ENCODE measurements around the gene CAMK4. TPM values are rescaled to one million over a fixed set of nuclear protein-coding genes. Genes with fewer than 3 reads are reported as not detected.

CAMK4 gene
- total and polyA plus RNA-seq, 4 donors = 0.27 to 1.4 (median 1.2) TPM

DNA sequence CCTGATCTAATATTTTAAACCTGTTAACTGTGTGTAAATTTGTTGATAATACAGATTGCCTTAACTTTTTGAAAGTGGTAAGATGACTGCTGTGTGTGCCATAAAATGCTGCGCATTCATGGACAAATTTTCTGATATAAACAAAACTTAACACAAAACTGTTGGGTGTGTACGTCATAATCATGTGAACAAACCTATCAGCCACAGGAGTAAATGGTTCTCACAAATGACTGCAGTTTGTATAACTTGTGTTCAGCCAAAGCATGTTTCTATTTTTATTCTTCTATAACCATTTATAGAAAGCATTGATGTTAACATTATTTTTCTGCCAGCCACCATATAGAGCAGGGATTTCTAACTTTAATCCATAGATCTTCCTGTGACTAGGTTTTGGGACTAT is 21.5 kb downstream of the CAMK4 start:
- Histone ChIP-seq H3K9ac (ENCODE audit: low read depth in 1 of 2, low read length in 2 of 2) (no peak overlapping the region), H3K4me3 (ENCODE audit: low read depth in 1 of 3, low read length in 3 of 3) (no peak overlapping the region), H3K27me3 (ENCODE audit: control insufficient read depth in 4 of 4, insufficient read depth in 4 of 4, low read length in 3 of 4) (peaks cover 0 to 3% (median 0%) of the 10 kb centered on the region in 4 donors), H3K27ac (ENCODE audit: low read depth in 1 of 2, low read length in 2 of 2) (no peak overlapping the region), H3K4me1 (ENCODE audit: control insufficient read depth in 4 of 4, insufficient read depth in 4 of 4, low read length in 3 of 4) (no peaks in the 10 kb centered on the region), H3K36me3 (ENCODE audit: control insufficient read depth in 4 of 4, insufficient read depth in 3 of 4, low read depth in 1 of 4, low read length in 3 of 4) (no peaks in the 10 kb centered on the region), H3K9me3 (ENCODE audit: control insufficient read depth in 4 of 4, low read length in 3 of 4) (no peaks in the 10 kb centered on the region)
- WGBS = 80% methylated on average over 2 of the region's 2 CpGs
- TF ChIP-seq FOXA1 (IDR thresholded peaks at IDR 0.05) (no peak), RXRA (IDR thresholded peaks at IDR 0.05) (no peak), YY1 (IDR thresholded peaks at IDR 0.05) (no peak), HNF4A (conservative IDR thresholded peaks at IDR 0.05) (no peak), RAD21 (IDR thresholded peaks at IDR 0.05) (no peak), GABPA (IDR thresholded peaks at IDR 0.05 in 1 of 2, conservative IDR thresholded peaks at IDR 0.05 in 1 of 2) (no peak), NR2F2 (IDR thresholded peaks at IDR 0.05) (no peak), TAF1 (conservative IDR thresholded peaks at IDR 0.05) (no peak)
- TF ChIP-seq, protein P1, sequence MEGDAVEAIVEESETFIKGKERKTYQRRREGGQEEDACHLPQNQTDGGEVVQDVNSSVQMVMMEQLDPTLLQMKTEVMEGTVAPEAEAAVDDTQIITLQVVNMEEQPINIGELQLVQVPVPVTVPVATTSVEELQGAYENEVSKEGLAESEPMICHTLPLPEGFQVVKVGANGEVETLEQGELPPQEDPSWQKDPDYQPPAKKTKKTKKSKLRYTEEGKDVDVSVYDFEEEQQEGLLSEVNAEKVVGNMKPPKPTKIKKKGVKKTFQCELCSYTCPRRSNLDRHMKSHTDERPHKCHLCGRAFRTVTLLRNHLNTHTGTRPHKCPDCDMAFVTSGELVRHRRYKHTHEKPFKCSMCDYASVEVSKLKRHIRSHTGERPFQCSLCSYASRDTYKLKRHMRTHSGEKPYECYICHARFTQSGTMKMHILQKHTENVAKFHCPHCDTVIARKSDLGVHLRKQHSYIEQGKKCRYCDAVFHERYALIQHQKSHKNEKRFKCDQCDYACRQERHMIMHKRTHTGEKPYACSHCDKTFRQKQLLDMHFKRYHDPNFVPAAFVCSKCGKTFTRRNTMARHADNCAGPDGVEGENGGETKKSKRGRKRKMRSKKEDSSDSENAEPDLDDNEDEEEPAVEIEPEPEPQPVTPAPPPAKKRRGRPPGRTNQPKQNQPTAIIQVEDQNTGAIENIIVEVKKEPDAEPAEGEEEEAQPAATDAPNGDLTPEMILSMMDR (IDR thresholded peaks at IDR 0.05; ENCODE audit: low read depth, low read length, missing input control) = no peak
- TF ChIP-seq, protein P2, sequence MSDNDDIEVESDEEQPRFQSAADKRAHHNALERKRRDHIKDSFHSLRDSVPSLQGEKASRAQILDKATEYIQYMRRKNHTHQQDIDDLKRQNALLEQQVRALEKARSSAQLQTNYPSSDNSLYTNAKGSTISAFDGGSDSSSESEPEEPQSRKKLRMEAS (IDR thresholded peaks at IDR 0.05) = no peak
- TF ChIP-seq, protein P3, sequence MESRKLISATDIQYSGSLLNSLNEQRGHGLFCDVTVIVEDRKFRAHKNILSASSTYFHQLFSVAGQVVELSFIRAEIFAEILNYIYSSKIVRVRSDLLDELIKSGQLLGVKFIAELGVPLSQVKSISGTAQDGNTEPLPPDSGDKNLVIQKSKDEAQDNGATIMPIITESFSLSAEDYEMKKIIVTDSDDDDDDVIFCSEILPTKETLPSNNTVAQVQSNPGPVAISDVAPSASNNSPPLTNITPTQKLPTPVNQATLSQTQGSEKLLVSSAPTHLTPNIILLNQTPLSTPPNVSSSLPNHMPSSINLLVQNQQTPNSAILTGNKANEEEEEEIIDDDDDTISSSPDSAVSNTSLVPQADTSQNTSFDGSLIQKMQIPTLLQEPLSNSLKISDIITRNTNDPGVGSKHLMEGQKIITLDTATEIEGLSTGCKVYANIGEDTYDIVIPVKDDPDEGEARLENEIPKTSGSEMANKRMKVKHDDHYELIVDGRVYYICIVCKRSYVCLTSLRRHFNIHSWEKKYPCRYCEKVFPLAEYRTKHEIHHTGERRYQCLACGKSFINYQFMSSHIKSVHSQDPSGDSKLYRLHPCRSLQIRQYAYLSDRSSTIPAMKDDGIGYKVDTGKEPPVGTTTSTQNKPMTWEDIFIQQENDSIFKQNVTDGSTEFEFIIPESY (IDR thresholded peaks at IDR 0.05) = no peak
- TF ChIP-seq, protein P4, sequence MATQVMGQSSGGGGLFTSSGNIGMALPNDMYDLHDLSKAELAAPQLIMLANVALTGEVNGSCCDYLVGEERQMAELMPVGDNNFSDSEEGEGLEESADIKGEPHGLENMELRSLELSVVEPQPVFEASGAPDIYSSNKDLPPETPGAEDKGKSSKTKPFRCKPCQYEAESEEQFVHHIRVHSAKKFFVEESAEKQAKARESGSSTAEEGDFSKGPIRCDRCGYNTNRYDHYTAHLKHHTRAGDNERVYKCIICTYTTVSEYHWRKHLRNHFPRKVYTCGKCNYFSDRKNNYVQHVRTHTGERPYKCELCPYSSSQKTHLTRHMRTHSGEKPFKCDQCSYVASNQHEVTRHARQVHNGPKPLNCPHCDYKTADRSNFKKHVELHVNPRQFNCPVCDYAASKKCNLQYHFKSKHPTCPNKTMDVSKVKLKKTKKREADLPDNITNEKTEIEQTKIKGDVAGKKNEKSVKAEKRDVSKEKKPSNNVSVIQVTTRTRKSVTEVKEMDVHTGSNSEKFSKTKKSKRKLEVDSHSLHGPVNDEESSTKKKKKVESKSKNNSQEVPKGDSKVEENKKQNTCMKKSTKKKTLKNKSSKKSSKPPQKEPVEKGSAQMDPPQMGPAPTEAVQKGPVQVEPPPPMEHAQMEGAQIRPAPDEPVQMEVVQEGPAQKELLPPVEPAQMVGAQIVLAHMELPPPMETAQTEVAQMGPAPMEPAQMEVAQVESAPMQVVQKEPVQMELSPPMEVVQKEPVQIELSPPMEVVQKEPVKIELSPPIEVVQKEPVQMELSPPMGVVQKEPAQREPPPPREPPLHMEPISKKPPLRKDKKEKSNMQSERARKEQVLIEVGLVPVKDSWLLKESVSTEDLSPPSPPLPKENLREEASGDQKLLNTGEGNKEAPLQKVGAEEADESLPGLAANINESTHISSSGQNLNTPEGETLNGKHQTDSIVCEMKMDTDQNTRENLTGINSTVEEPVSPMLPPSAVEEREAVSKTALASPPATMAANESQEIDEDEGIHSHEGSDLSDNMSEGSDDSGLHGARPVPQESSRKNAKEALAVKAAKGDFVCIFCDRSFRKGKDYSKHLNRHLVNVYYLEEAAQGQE (IDR thresholded peaks at IDR 0.05) = no peak
- DNase-seq (ENCODE audit: low spot score) = no peak

DNA sequence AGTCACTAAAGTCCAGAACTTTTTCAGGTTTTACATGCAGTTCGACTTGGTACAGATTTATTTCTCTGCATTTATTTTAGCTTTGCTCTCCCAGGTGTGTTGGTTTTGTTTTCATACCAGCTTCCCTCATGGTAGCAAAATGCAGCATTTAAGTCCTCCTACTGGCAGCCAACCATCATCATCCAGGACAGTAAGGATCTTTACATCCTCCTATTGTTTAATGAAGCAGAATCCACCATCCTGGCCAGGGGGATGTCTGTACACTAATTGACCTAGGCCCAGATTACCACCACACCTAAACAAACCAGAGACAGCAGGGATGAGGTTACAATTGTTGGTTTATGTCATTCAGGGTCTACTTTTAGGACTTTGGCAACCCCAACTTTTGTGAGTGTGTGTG is 22.3 kb downstream of the CAMK4 start:
- Histone ChIP-seq H3K9me3 (ENCODE audit: control insufficient read depth in 4 of 4, low read length in 3 of 4) (no peaks in the 10 kb centered on the region), H3K4me1 (ENCODE audit: control insufficient read depth in 4 of 4, insufficient read depth in 4 of 4, low read length in 3 of 4) (no peaks in the 10 kb centered on the region), H3K27me3 (ENCODE audit: control insufficient read depth in 4 of 4, insufficient read depth in 4 of 4, low read length in 3 of 4) (peaks cover 0 to 3% (median 0%) of the 10 kb centered on the region in 4 donors), H3K4me3 (ENCODE audit: low read depth in 1 of 3, low read length in 3 of 3) (no peak overlapping the region), H3K36me3 (ENCODE audit: control insufficient read depth in 4 of 4, insufficient read depth in 3 of 4, low read depth in 1 of 4, low read length in 3 of 4) (no peaks in the 10 kb centered on the region), H3K9ac (ENCODE audit: low read depth in 1 of 2, low read length in 2 of 2) (no peak overlapping the region), H3K27ac (ENCODE audit: low read depth in 1 of 2, low read length in 2 of 2) (no peak overlapping the region)
- 78% methylated on average over 1 of the region's 1 CpG for WGBS
- no peak for DNase-seq (ENCODE audit: low spot score)
- TF ChIP-seq EGR1 (IDR thresholded peaks at IDR 0.05; ENCODE audit: low read depth in 2 of 2) (no peak), HNF4G (IDR thresholded peaks at IDR 0.05) (no peak), SP1 (IDR thresholded peaks at IDR 0.05) (no peak), HNF4A (conservative IDR thresholded peaks at IDR 0.05) (no peak), NR2F2 (IDR thresholded peaks at IDR 0.05) (no peak), RXRA (IDR thresholded peaks at IDR 0.05) (no peak), RAD21 (IDR thresholded peaks at IDR 0.05) (no peak)
- TF ChIP-seq, protein P2 (IDR thresholded peaks at IDR 0.05) = no peak
- TF ChIP-seq, protein P1 (IDR thresholded peaks at IDR 0.05; ENCODE audit: low read depth, low read length, missing input control) = no peak
- TF ChIP-seq, protein P4 (IDR thresholded peaks at IDR 0.05) = no peak
